Thymus (tissue), 11 donors: Measurements from ENCODE around the gene HS3ST4. TPM values are rescaled to one million over a fixed set of nuclear protein-coding genes. Genes with fewer than 3 reads are reported as not detected.

ENCODE experiments used
- DNase-seq, 9 donors: peaks; one replicate each; pipeline ENCODE4 v3.0.0-alpha.2; 2013; ENCODE audit warnings: low spot score in 9 of 9, low read depth in 6 of 9, missing footprints in 1 of 9
- H3K27ac ChIP-seq, 2 donors: one replicate each; pipeline ENCODE4 v1.5.1; 2013; ENCODE audit warnings: control low read depth in 1 of 2, low read depth in 1 of 2, low read length in 1 of 2, mild to moderate bottlenecking in 1 of 2, moderate library complexity in 1 of 2
- H3K27me3 ChIP-seq, 2 donors: one replicate each; pipeline ENCODE4 v1.5.1; 2013; ENCODE audit warnings: low read length in 1 of 2; ENCODE audit not compliant: control insufficient read depth in 2 of 2, insufficient read depth in 1 of 2
- H3K36me3 ChIP-seq, 2 donors: one replicate each; pipeline ENCODE4 v1.5.1; 2013; ENCODE audit warnings: low read length in 1 of 2, mild to moderate bottlenecking in 1 of 2, moderate library complexity in 1 of 2; ENCODE audit not compliant: control insufficient read depth in 2 of 2, insufficient read depth in 2 of 2
- H3K4me1 ChIP-seq, 2 donors: one replicate each; pipeline ENCODE4 v1.5.1; 2013; ENCODE audit warnings: low read length in 2 of 2; ENCODE audit not compliant: control insufficient read depth in 2 of 2, insufficient read depth in 2 of 2
- H3K4me3 ChIP-seq, 2 donors: one replicate each; pipeline ENCODE4 v1.5.1; 2013; ENCODE audit warnings: low read length in 2 of 2, control low read depth in 1 of 2, mild to moderate bottlenecking in 1 of 2
- H3K9me3 ChIP-seq, 2 donors: one replicate each; pipeline ENCODE4 v1.5.1; 2013; ENCODE audit warnings: low read length in 1 of 2, mild to moderate bottlenecking in 1 of 2; ENCODE audit not compliant: control insufficient read depth in 2 of 2, insufficient read depth in 1 of 2
- WGBS: extraction: QIAGEN DNeasy Blood & Tissue Kit; methylation state at CpG from one replicate; pipeline ENCODE4 v1.1.7; 2013; 5-methylcytosine and 5-hydroxymethylcytosine counted together
- polyA plus RNA-seq: library from polyadenylated mRNA; stranded (reverse); fragments of 200-250 nt; gene quantifications from one replicate; pipeline ENCODE4 v1.2.3, GENCODE V29; 2013
- total RNA-seq: library from RNA; stranded (reverse); fragments of 120-200 nt; gene quantifications from one replicate; pipeline ENCODE4 v1.2.4, GENCODE V29; 2013
- donor health status: healthy.

Gene HS3ST4
- total and polyA plus RNA-seq, 2 donors, result 0.05 to 0.18 TPM

GRCh38 chr16:25721439-25721838 is 29.7 kb downstream of the HS3ST4 start:
- no peaks in the 10 kb centered on the region for H3K9me3 ChIP-seq
- H3K4me1 ChIP-seq, result no peaks in the 10 kb centered on the region
- 91% methylated on average over 3 of the region's 3 CpGs for WGBS
- no peak overlapping the region for H3K27ac ChIP-seq
- H3K4me3 ChIP-seq, result no peak overlapping the region
- H3K27me3 ChIP-seq, result no peaks in the 10 kb centered on the region
- no peak for DNase-seq
- H3K36me3 ChIP-seq, result no peaks in the 10 kb centered on the region

- no peaks in the 10 kb centered on the region for H3K27me3 ChIP-seq
- no peak overlapping the region for H3K4me3 ChIP-seq
- H3K4me1 ChIP-seq, result no peaks in the 10 kb centered on the region
- WGBS, result 70% methylated on average over 5 of the region's 5 CpGs
- DNase-seq, result no peak
- no peak overlapping the region for H3K27ac ChIP-seq
- no peaks in the 10 kb centered on the region for H3K36me3 ChIP-seq
- H3K9me3 ChIP-seq, result no peaks in the 10 kb centered on the region
Observed at GRCh38 chr16:25726430-25727098, 34.8 kb downstream of the HS3ST4 start.

DNA sequence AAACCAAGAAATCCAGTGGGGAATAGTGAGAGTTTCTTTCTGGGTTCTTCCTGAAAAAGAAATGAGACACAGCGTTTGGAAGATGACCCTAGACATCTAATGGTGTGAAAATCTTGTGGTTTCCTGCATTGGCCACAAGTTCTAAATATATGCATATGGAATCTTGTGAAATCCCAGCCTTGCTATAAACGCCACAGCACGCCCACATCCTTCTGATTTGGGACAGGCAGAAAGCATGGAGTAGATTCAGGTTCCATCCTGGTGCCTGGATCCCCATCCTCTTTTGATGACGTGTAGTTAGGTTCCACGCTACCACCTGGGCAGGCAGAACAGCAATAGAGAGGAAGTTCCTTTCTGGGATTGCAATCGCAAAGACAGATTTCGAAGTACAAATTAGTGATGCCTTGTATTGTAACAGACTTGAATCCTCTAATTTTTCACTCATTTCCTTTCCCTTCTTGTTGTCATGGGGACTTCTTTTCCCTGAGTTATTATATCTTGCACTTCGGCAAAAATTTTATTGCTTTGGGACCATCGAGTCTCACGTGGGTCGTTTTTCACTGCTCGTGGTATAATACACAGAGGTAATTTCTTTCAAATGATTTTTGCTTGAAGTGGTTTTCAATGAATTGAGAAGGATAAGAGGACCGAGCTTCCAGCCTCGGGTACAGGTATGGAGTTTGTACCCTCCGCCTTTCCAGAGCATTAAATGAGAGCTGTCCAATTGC is 37.6 kb downstream of the HS3ST4 start:
- H3K9me3 ChIP-seq, result no peaks in the 10 kb centered on the region
- no peak overlapping the region for H3K4me3 ChIP-seq
- H3K27me3 ChIP-seq, result no peaks in the 10 kb centered on the region
- no peaks in the 10 kb centered on the region for H3K36me3 ChIP-seq
- no peaks in the 10 kb centered on the region for H3K4me1 ChIP-seq
- no peak overlapping the region for H3K27ac ChIP-seq
- 87% methylated on average over 15 of the region's 15 CpGs for WGBS
- DNase-seq, result no peak

- Histone ChIP-seq H3K27me3 (no peaks in the 10 kb centered on the region), H3K4me1 (no peaks in the 10 kb centered on the region), H3K9me3 (no peaks in the 10 kb centered on the region), H3K4me3 (no peak overlapping the region), H3K27ac (no peak overlapping the region), H3K36me3 (no peaks in the 10 kb centered on the region)
- WGBS, result 87% methylated on average over 3 of the region's 3 CpGs
- no peak for DNase-seq
Observed at GRCh38 chr16:25730396-25730795, 38.6 kb downstream of the HS3ST4 start.

- no peaks in the 10 kb centered on the region for H3K27me3 ChIP-seq
- WGBS, result 87% methylated on average over 2 of the region's 2 CpGs
Observed at GRCh38 chr16:25734430-25735385, 42.9 kb downstream of the HS3ST4 start.

DNA sequence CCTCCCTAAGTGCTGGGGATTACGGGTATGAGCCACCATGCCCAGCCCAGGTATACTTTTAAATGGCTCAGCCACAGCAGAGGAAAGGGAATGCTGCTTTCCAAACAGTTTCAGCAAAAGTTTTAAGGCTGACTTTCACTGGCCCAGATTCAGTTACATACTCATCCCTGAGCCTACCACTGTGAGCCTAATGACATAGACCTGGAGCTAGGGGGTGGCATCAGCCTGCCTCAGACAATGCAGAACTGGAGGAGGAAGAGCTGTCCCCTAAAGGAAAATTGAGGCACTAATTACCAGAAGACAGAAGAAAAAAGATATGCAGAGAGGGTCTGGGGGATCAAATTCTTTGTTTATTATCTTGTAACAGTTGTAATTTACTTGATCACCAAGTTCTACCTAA is 43.9 kb downstream of the HS3ST4 start:
- H3K9me3 ChIP-seq, result no peaks in the 10 kb centered on the region
- H3K36me3 ChIP-seq, result no peaks in the 10 kb centered on the region
- no peak overlapping the region for H3K27ac ChIP-seq
- no peaks in the 10 kb centered on the region for H3K27me3 ChIP-seq
- no peaks in the 10 kb centered on the region for H3K4me1 ChIP-seq
- WGBS, result 94% methylated on average over 1 of the region's 1 CpG
- no peak for DNase-seq
- H3K4me3 ChIP-seq, result no peak overlapping the region

More at GRCh38 chr16:25734430-25735385, 42.9 kb downstream of the HS3ST4 start:
- Histone ChIP-seq H3K9me3 (no peaks in the 10 kb centered on the region), H3K4me3 (no peak overlapping the region), H3K27ac (no peak overlapping the region), H3K4me1 (no peaks in the 10 kb centered on the region), H3K36me3 (no peaks in the 10 kb centered on the region)
- no peak for DNase-seq

DNA sequence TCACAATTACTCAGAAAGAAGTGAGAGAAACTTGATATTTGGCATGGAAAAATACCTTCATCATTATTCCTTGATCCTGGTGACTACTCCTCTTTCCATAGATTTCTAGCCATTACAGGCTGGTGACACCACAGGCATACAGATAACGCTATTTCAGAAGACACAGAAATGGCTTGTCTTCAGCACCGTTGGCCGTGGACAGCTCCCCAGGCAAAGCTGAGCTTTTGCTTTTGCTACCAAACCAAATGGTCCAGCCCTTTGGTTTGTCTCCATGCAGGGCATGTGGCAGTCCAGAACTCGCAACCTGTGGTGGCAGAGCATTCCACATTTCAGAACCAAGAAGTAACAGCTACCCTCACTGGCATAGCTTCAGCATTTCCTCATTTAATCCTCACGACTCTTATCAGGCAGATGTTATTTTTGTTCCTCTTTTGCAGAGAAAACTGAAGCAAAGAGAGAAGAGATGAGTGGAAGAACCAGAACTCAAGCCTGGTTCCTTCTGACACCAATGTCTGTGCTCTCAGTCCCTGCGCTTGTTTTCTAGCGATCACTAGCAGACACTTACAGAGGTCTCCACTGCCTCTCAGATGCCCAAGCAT is 55.5 kb downstream of the HS3ST4 start:
- Histone ChIP-seq H3K36me3 (no peaks in the 10 kb centered on the region), H3K27ac (no peak overlapping the region), H3K27me3 (no peaks in the 10 kb centered on the region), H3K9me3 (no peaks in the 10 kb centered on the region), H3K4me3 (no peak overlapping the region), H3K4me1 (no peaks in the 10 kb centered on the region)
- peak in 2 of 9 donors; percentile 2 to 13 for DNase-seq
- WGBS, result 66% methylated on average over 7 of the region's 7 CpGs

DNA sequence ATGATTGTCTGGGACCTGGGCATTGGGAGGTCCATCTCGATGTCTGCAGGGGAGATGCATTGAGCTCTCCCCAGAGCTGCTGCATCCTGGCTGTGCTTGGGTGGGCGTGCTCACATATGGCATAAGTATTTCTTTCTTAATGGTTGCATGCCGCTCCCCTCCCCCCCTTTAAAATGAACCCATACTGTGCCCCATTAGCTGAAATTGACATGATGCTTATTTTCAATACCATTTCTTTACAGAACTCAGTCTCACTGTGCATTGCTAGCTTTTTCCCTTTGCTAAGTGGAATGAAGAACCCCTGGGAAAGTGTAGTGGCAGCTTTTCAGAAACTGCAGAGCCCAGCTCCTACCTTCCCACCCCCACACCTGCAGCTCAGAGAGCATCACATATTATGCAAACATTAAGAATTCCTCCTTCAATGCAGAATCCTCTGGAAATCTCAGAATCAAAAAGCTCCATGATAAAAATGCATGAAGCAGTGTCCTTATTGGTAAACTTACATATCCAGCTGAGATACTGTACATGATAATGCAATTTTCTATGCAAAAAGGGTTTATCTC is 56.4 kb downstream of the HS3ST4 start:
- 87% methylated on average over 3 of the region's 3 CpGs for WGBS
- H3K4me3 ChIP-seq, result no peak overlapping the region

More for the DNA sequence above, 56.4 kb downstream of the HS3ST4 start:
- no peaks in the 10 kb centered on the region for H3K9me3 ChIP-seq
- H3K36me3 ChIP-seq, result no peaks in the 10 kb centered on the region
- H3K27ac ChIP-seq, result no peak overlapping the region
- no peak for DNase-seq
- H3K4me1 ChIP-seq, result no peaks in the 10 kb centered on the region
- H3K27me3 ChIP-seq, result no peaks in the 10 kb centered on the region
